SK-N-SH (cell line): Measurements from ENCODE around the gene MMRN1. TPM values are rescaled to one million over a fixed set of nuclear protein-coding genes. Genes with fewer than 3 reads are reported as not detected.

Source experiments
- CTCF ChIA-PET: fragments of 300-600, 350-600 bp; formaldehyde crosslinking; extraction: SDS; loops from one replicate; lab custom pipeline; 2021; lab: Yijun Ruan, JAX
- POLR2A ChIA-PET: fragments of 350-600 bp; sonication (Branson Sonifier 250); formaldehyde crosslinking; extraction: SDS; loops from one replicate; lab custom pipeline; 2020; ENCODE audit warnings: antibody characterized with exemption, inconsistent platforms; lab: Yijun Ruan, JAX
- DNase-seq: peaks from one replicate; pipeline ENCODE4 v3.0.0; 2012
- H2AFZ ChIP-seq: fragments of 200-600 bp; sonication (generic); 2 replicates; pipeline ENCODE4 v1.8.1; 2016; ENCODE audit warnings: antibody characterized with exemption, mild to moderate bottlenecking, low read depth
- H3F3A ChIP-seq: fragments of 200-600 bp; sonication (generic); replicated peaks from 2 replicates; pipeline ENCODE3; 2016; ENCODE audit warnings: antibody characterized with exemption, mild to moderate bottlenecking; ENCODE audit not compliant: insufficient read depth
- H3K27ac ChIP-seq, 2 experiments: fragments of 200-500 bp in 1 of 2; fragments of 200-600 bp in 1 of 2; sonication (Bioruptor generic) in 1 of 2; sonication (generic), shearing (Covaris generic) in 1 of 2; 2 replicates each; pipeline versions ENCODE4 v1.5.1 to v1.6.1; 2014 to 2016; ENCODE audit warnings: low read depth in 2 of 2, inconsistent platforms in 1 of 2, low read length in 1 of 2, mild to moderate bottlenecking in 1 of 2, mixed read lengths in 1 of 2
- H3K27me3 ChIP-seq: fragments of 200-600 bp; sonication (generic), shearing (Covaris generic); 2 replicates; pipeline ENCODE4 v1.6.1; 2016; ENCODE audit warnings: mixed run types; ENCODE audit not compliant: insufficient read depth
- H3K36me3 ChIP-seq, 2 experiments: fragments of 200-500 bp in 1 of 2; fragments of 200-600 bp in 1 of 2; sonication (Bioruptor generic) in 1 of 2; sonication (generic) in 1 of 2; replicated peaks in 1 of 2; 2 replicates each; pipeline versions ENCODE3 to v1.5.1; 2014 to 2016; ENCODE audit warnings: low read length in 1 of 2, mild to moderate bottlenecking in 1 of 2; ENCODE audit not compliant: insufficient read depth in 2 of 2, control insufficient read depth in 1 of 2
- H3K4me1 ChIP-seq, 2 experiments: fragments of 200-500 bp in 1 of 2; fragments of 200-600 bp in 1 of 2; sonication (Bioruptor generic) in 1 of 2; sonication (generic), shearing (Covaris generic) in 1 of 2; 2 replicates each; pipeline versions ENCODE4 v1.5.1 to v1.6.1; 2014 to 2016; ENCODE audit warnings: low read depth in 1 of 2, low read length in 1 of 2, mixed run types in 1 of 2; ENCODE audit not compliant: insufficient read depth in 2 of 2, control insufficient read depth in 1 of 2
- H3K4me2 ChIP-seq: fragments of 200-600 bp; sonication (generic), shearing (Covaris generic); 2 replicates; pipeline ENCODE4 v1.6.1; 2017; ENCODE audit warnings: mixed run types
- H3K4me3 ChIP-seq, 2 experiments: fragments of 200-500 bp in 1 of 2; fragments of 200-600 bp in 1 of 2; sonication (Bioruptor generic) in 1 of 2; sonication (generic), shearing (Covaris generic) in 1 of 2; 2 replicates each; pipeline versions ENCODE4 v1.5.1 to v1.8.1; 2014 to 2016; ENCODE audit warnings: low read depth in 2 of 2, inconsistent platforms in 1 of 2, low read length in 1 of 2, mild to moderate bottlenecking in 1 of 2, mixed read lengths in 1 of 2, moderate library complexity in 1 of 2
- H3K79me2 ChIP-seq: fragments of 200-600 bp; sonication (generic); 2 replicates; pipeline ENCODE4 v1.8.1; 2017; ENCODE audit warnings: mild to moderate bottlenecking; ENCODE audit not compliant: insufficient read depth
- H3K9ac ChIP-seq: fragments of 200-600 bp; sonication (generic); 2 replicates; pipeline ENCODE4 v1.6.1; 2017; ENCODE audit warnings: mixed run types
- H3K9me2 ChIP-seq: fragments of 200-600 bp; sonication (generic); 2 replicates; pipeline ENCODE4 v1.6.1; 2017; ENCODE audit warnings: mixed run types
- H3K9me3 ChIP-seq: fragments of 200-600 bp; sonication (generic); 2 replicates; pipeline ENCODE4 v1.6.1; 2017; ENCODE audit warnings: mixed run types, mild to moderate bottlenecking, moderate library complexity
- H4K20me1 ChIP-seq: fragments of 200-600 bp; sonication (generic); 2 replicates; pipeline ENCODE4 v1.6.1; 2017; ENCODE audit warnings: mild to moderate bottlenecking, mixed run types; ENCODE audit not compliant: insufficient read depth
- CHD2 ChIP-seq: fragments of 150-350 bp; IDR thresholded peaks from 2 replicates; pipeline ENCODE4 v1.6.1; 2018; ENCODE audit warnings: low read length; ENCODE audit not compliant: partially characterized antibody
- EP300 ChIP-seq, 2 experiments: IDR thresholded peaks; 2 replicates each; pipeline versions ENCODE4 v1.4.0 to v1.6.1; 2012; ENCODE audit warnings: borderline replicate concordance in 1 of 2, low read depth in 1 of 2, low read length in 1 of 2
- EZH2phosphoT487 ChIP-seq: fragments of 200-600 bp; sonication (generic); IDR thresholded peaks from 2 replicates; pipeline ENCODE4 v1.6.1; 2017; ENCODE audit warnings: low read depth, mixed run types, mild to moderate bottlenecking, antibody characterized with exemption, moderate library complexity, borderline replicate concordance
- FOSL2 ChIP-seq: IDR thresholded peaks from 2 replicates; pipeline ENCODE4 v1.4.0; 2012; ENCODE audit warnings: low read depth, mild to moderate bottlenecking, moderate library complexity, borderline replicate concordance
- FOXM1 ChIP-seq: IDR thresholded peaks from 2 replicates; pipeline ENCODE4 v1.4.0; 2012; ENCODE audit warnings: low read depth, mild to moderate bottlenecking
- GATA2 ChIP-seq: sonication (generic); formaldehyde crosslinking; IDR thresholded peaks from 2 replicates; pipeline ENCODE4 v1.5.0; 2020; ENCODE audit warnings: mild to moderate bottlenecking, missing genetic modification reagents
- MEF2A ChIP-seq: IDR thresholded peaks from 2 replicates; pipeline ENCODE4 v1.4.0; 2012; ENCODE audit warnings: low read depth, borderline replicate concordance
- NFIC ChIP-seq: IDR thresholded peaks from 2 replicates; pipeline ENCODE4 v1.4.0; 2012; ENCODE audit warnings: borderline replicate concordance
- NRF1 ChIP-seq: IDR thresholded peaks from 2 replicates; pipeline ENCODE4 v1.6.1; 2012; ENCODE audit warnings: low read depth, mild to moderate bottlenecking, low read length
- POLR2AphosphoS5 ChIP-seq: IDR thresholded peaks from 2 replicates; pipeline ENCODE4 v1.6.1; 2012; ENCODE audit warnings: low read depth, low read length
- RFX5 ChIP-seq: IDR thresholded peaks from 2 replicates; pipeline ENCODE4 v1.6.1; 2012; ENCODE audit warnings: mild to moderate bottlenecking, improper control_type of control experiment, low read length
- RXRA ChIP-seq: IDR thresholded peaks from 2 replicates; pipeline ENCODE4 v1.4.0; 2012; ENCODE audit warnings: low read depth, mild to moderate bottlenecking, borderline replicate concordance
- SIN3A ChIP-seq: IDR thresholded peaks from 2 replicates; pipeline ENCODE4 v1.6.1; 2012; ENCODE audit warnings: low read depth, mild to moderate bottlenecking, low read length, moderate library complexity, borderline replicate concordance
- SMC3 ChIP-seq: IDR thresholded peaks from 2 replicates; pipeline ENCODE4 v1.6.1; 2012; ENCODE audit warnings: low read depth, low read length, improper control_type of control experiment
- WGBS: methylation state at CpG from one replicate; pipeline ENCODE4 v1.1.6; 2017; ENCODE audit warnings: low lambda C conversion rate; 5-methylcytosine and 5-hydroxymethylcytosine counted together
- polyA plus RNA-seq, 3 experiments: library from polyadenylated mRNA; depleted of rRNA; stranded (reverse); fragments of >200 nt; gene quantifications; 2 replicates each; pipeline ENCODE4 v1.2.3, GENCODE V29; 2012
- TF ChIP-seq, protein P1 (sequence below): IDR thresholded peaks from 2 replicates; pipeline ENCODE4 v1.6.1; 2012; ENCODE audit warnings: mild to moderate bottlenecking, low read depth, low read length, moderate library complexity
- TF ChIP-seq, protein P2 (sequence below): fragments of 150-350 bp; IDR thresholded peaks from 2 replicates; pipeline ENCODE4 v1.6.1; 2016; ENCODE audit warnings: mild to moderate bottlenecking, low read depth, low read length
- TF ChIP-seq, protein P3 (sequence below): IDR thresholded peaks from 2 replicates; pipeline ENCODE4 v1.4.0; 2012; ENCODE audit warnings: low read depth, borderline replicate concordance
- TF ChIP-seq, protein P4 (sequence below): fragments of 150-350 bp; IDR thresholded peaks from 2 replicates; pipeline ENCODE4 v1.6.1; 2017; ENCODE audit warnings: antibody characterized with exemption, low read length, low read depth, borderline replicate concordance

The MMRN1 gene
- polyA plus RNA-seq, 1 of the 3 experiments (the other 2 are of a cell fraction): not detected

DNA sequence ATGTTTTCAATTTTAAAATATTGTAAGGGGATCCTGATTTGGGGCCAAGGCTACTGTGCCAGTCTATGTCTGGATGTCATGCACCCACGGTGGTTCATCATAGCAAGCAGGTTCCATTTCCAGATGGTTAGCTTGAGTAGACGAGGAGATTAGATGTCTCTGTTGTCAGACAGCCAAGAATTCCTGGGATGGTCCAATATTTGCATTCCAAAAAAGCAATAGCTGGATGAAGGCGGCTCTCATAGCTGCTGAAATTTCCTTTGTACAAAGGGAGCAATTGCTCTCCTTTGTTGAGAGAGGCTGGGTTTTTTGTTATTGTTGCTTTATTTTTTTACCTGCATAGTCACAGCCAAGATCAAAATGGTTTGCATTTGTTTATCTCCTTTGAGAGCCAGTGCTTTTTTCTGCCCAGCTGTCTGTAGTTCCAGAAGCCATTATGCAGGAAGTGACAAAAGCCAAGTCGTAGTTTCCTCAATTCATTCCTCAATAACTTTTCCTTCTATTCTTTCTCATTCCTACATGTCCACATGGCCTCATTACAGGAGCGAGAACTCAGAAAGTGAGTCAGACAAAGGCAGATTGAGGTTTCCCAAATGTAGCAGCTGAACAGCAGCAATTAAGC is 107.9 kb downstream of the MMRN1 start:
- Histone ChIP-seq H3K79me2 (no peaks in the 10 kb centered on the region), H2AFZ (no peak overlapping the region), H3F3A (no peaks in the 10 kb centered on the region), H3K4me3 (no peak overlapping the region), H3K4me2 (no peak overlapping the region), H4K20me1 (no peaks in the 10 kb centered on the region), H3K27me3 (no peaks in the 10 kb centered on the region), H3K9me3 (no peaks in the 10 kb centered on the region), H3K9ac (no peak overlapping the region), H3K9me2 (no peaks in the 10 kb centered on the region), H3K36me3 (no peaks in the 10 kb centered on the region), H3K4me1 (peaks cover 0 to 5% of the 10 kb centered on the region in 2 experiments; a peak in 2 of 4 replicates), H3K27ac (no peak overlapping the region)
- ChIA-PET CTCF (interaction anchor here (1.0 to 1.1 kb wide), 2 partner anchors 70 to 291 kb away, joined by 3 read pairs; no protein-coding TSS in a partner anchor), POLR2A (no interaction called here)
- DNase-seq: peak; percentile 14
- WGBS: 33% methylated on average over 5 of the region's 5 CpGs
- TF ChIP-seq, protein P1, sequence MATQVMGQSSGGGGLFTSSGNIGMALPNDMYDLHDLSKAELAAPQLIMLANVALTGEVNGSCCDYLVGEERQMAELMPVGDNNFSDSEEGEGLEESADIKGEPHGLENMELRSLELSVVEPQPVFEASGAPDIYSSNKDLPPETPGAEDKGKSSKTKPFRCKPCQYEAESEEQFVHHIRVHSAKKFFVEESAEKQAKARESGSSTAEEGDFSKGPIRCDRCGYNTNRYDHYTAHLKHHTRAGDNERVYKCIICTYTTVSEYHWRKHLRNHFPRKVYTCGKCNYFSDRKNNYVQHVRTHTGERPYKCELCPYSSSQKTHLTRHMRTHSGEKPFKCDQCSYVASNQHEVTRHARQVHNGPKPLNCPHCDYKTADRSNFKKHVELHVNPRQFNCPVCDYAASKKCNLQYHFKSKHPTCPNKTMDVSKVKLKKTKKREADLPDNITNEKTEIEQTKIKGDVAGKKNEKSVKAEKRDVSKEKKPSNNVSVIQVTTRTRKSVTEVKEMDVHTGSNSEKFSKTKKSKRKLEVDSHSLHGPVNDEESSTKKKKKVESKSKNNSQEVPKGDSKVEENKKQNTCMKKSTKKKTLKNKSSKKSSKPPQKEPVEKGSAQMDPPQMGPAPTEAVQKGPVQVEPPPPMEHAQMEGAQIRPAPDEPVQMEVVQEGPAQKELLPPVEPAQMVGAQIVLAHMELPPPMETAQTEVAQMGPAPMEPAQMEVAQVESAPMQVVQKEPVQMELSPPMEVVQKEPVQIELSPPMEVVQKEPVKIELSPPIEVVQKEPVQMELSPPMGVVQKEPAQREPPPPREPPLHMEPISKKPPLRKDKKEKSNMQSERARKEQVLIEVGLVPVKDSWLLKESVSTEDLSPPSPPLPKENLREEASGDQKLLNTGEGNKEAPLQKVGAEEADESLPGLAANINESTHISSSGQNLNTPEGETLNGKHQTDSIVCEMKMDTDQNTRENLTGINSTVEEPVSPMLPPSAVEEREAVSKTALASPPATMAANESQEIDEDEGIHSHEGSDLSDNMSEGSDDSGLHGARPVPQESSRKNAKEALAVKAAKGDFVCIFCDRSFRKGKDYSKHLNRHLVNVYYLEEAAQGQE: no peak
- TF ChIP-seq, protein P2, sequence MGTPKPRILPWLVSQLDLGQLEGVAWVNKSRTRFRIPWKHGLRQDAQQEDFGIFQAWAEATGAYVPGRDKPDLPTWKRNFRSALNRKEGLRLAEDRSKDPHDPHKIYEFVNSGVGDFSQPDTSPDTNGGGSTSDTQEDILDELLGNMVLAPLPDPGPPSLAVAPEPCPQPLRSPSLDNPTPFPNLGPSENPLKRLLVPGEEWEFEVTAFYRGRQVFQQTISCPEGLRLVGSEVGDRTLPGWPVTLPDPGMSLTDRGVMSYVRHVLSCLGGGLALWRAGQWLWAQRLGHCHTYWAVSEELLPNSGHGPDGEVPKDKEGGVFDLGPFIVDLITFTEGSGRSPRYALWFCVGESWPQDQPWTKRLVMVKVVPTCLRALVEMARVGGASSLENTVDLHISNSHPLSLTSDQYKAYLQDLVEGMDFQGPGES: no peak
- TF ChIP-seq FOXM1 (no peak), RXRA (no peak), RFX5 (no peak), CHD2 (no peak), EP300 (IDR thresholded peaks at IDR 0.05; ENCODE audit: borderline replicate concordance in 1 of 2, low read depth in 1 of 2, low read length in 1 of 2) (no peak), NRF1 (no peak), MEF2A (no peak), SMC3 (no peak), EZH2phosphoT487 (no peak), SIN3A (no peak), POLR2AphosphoS5 (no peak), NFIC (no peak), GATA2 (CRISPR knock-in tag) (no peak), FOSL2 (no peak)
- TF ChIP-seq, protein P3, sequence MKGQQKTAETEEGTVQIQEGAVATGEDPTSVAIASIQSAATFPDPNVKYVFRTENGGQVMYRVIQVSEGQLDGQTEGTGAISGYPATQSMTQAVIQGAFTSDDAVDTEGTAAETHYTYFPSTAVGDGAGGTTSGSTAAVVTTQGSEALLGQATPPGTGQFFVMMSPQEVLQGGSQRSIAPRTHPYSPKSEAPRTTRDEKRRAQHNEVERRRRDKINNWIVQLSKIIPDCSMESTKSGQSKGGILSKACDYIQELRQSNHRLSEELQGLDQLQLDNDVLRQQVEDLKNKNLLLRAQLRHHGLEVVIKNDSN: no peak
- TF ChIP-seq, protein P4, sequence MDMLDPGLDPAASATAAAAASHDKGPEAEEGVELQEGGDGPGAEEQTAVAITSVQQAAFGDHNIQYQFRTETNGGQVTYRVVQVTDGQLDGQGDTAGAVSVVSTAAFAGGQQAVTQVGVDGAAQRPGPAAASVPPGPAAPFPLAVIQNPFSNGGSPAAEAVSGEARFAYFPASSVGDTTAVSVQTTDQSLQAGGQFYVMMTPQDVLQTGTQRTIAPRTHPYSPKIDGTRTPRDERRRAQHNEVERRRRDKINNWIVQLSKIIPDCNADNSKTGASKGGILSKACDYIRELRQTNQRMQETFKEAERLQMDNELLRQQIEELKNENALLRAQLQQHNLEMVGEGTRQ: no peak
